ENCODE results near the gene PCK2. TPM values are rescaled to one million over a fixed set of nuclear protein-coding genes. Genes with fewer than 3 reads are reported as not detected.

The PCK2 gene
- total and polyA plus RNA-seq, 9 donors: 2.5 to 15.6 (median 3.6) TPM

Other genes starting within 250 kb of the PCK2 start
- gene DHRS4, start 140.5 kb upstream of the PCK2 start, total RNA-seq: 14.4 TPM
- 10 to 100 TPM; 16.7 to 31.4 (median 26.8) TPM for gene DHRS4, start 140.5 kb upstream of the PCK2 start, polyA plus RNA-seq (ENCODE audit: insufficient read depth in 1 of 8, insufficient read length in 8 of 8, low replicate concordance in 1 of 8)
- gene DHRS4L2, start 105.4 kb upstream of the PCK2 start, total RNA-seq: 13.7 TPM
- 10 to 100 TPM in 6 of 8 donors, 1 to 10 TPM in 2; 8.8 to 16.3 (median 12.2) TPM for gene DHRS4L2, start 105.4 kb upstream of the PCK2 start, polyA plus RNA-seq (ENCODE audit: insufficient read depth in 1 of 8, insufficient read length in 8 of 8, low replicate concordance in 1 of 8)
- 0.27 TPM for gene CARMIL3, start 42.3 kb upstream of the PCK2 start, total RNA-seq
- under 1 TPM; 0.06 to 0.54 (median 0.19) TPM for gene CARMIL3, start 42.3 kb upstream of the PCK2 start, polyA plus RNA-seq (ENCODE audit: insufficient read depth in 1 of 8, insufficient read length in 8 of 8, low replicate concordance in 1 of 8)
- gene CPNE6, start 22.7 kb upstream of the PCK2 start, total RNA-seq: not detected
- under 1 TPM in 2 of 8 donors, not detected in 6; 0.23 to 0.33 TPM for gene CPNE6, start 22.7 kb upstream of the PCK2 start, polyA plus RNA-seq (ENCODE audit: insufficient read depth in 1 of 8, insufficient read length in 8 of 8, low replicate concordance in 1 of 8)
- gene DCAF11, start 20.5 kb downstream of the PCK2 start, total RNA-seq: 43.7 TPM
- gene DCAF11, start 20.5 kb downstream of the PCK2 start, polyA plus RNA-seq (ENCODE audit: insufficient read depth in 1 of 8, insufficient read length in 8 of 8, low replicate concordance in 1 of 8): 10 to 100 TPM; 40.2 to 47.8 (median 42.5) TPM
- 1.6 TPM for gene NRL, start 20.6 kb downstream of the PCK2 start, total RNA-seq
- gene NRL, start 20.6 kb downstream of the PCK2 start, polyA plus RNA-seq (ENCODE audit: insufficient read depth in 1 of 8, insufficient read length in 8 of 8, low replicate concordance in 1 of 8): 1 to 10 TPM in 7 of 8 donors, under 1 TPM in 1; 0.96 to 2.2 (median 1.8) TPM
- 170 TPM for gene FITM1, start 36.3 kb downstream of the PCK2 start, total RNA-seq
- gene FITM1, start 36.3 kb downstream of the PCK2 start, polyA plus RNA-seq (ENCODE audit: insufficient read depth in 1 of 8, insufficient read length in 8 of 8, low replicate concordance in 1 of 8): 100 to 1,000 TPM in 7 of 8 donors, 10 to 100 TPM in 1; 80.7 to 168 (median 124) TPM
- gene PSME1, start 41.9 kb downstream of the PCK2 start, total RNA-seq: 110 TPM
- gene PSME1, start 41.9 kb downstream of the PCK2 start, polyA plus RNA-seq (ENCODE audit: insufficient read depth in 1 of 8, insufficient read length in 8 of 8, low replicate concordance in 1 of 8): 100 to 1,000 TPM; 103 to 130 (median 116) TPM
- 29.9 TPM for gene EMC9, start 47.3 kb downstream of the PCK2 start, total RNA-seq
- gene EMC9, start 47.3 kb downstream of the PCK2 start, polyA plus RNA-seq (ENCODE audit: insufficient read depth in 1 of 8, insufficient read length in 8 of 8, low replicate concordance in 1 of 8): 10 to 100 TPM; 22.4 to 40.0 (median 29.4) TPM
- gene PSME2, start 52.3 kb downstream of the PCK2 start, total RNA-seq: 100 TPM
- gene PSME2, start 52.3 kb downstream of the PCK2 start, polyA plus RNA-seq (ENCODE audit: insufficient read depth in 1 of 8, insufficient read length in 8 of 8, low replicate concordance in 1 of 8): 10 to 100 TPM; 82.8 to 97.6 (median 93.2) TPM
- 36.4 TPM for gene RNF31, start 53.2 kb downstream of the PCK2 start, total RNA-seq
- 10 to 100 TPM; 27.3 to 37.0 (median 35.8) TPM for gene RNF31, start 53.2 kb downstream of the PCK2 start, polyA plus RNA-seq (ENCODE audit: insufficient read depth in 1 of 8, insufficient read length in 8 of 8, low replicate concordance in 1 of 8)
- gene IRF9, start 67.0 kb downstream of the PCK2 start, total RNA-seq: 24.9 TPM
- 10 to 100 TPM; 24.0 to 36.3 (median 27.3) TPM for gene IRF9, start 67.0 kb downstream of the PCK2 start, polyA plus RNA-seq (ENCODE audit: insufficient read depth in 1 of 8, insufficient read length in 8 of 8, low replicate concordance in 1 of 8)
- gene REC8, start 77.8 kb downstream of the PCK2 start, total RNA-seq: 2.1 TPM
- 10 to 100 TPM in 5 of 8 donors, 1 to 10 TPM in 3; 6.7 to 18.1 (median 10.9) TPM for gene REC8, start 77.8 kb downstream of the PCK2 start, polyA plus RNA-seq (ENCODE audit: insufficient read depth in 1 of 8, insufficient read length in 8 of 8, low replicate concordance in 1 of 8)
- gene IPO4, start 94.5 kb downstream of the PCK2 start, total RNA-seq: 19.9 TPM
- gene IPO4, start 94.5 kb downstream of the PCK2 start, polyA plus RNA-seq (ENCODE audit: insufficient read depth in 1 of 8, insufficient read length in 8 of 8, low replicate concordance in 1 of 8): 10 to 100 TPM; 25.0 to 37.5 (median 29.8) TPM
- 29.6 TPM for gene TM9SF1, start 101.1 kb downstream of the PCK2 start, total RNA-seq
- gene TM9SF1, start 101.1 kb downstream of the PCK2 start, polyA plus RNA-seq (ENCODE audit: insufficient read depth in 1 of 8, insufficient read length in 8 of 8, low replicate concordance in 1 of 8): 10 to 100 TPM; 14.7 to 22.2 (median 20.1) TPM
- not detected for gene TSSK4, start 111.4 kb downstream of the PCK2 start, total RNA-seq
- 1 to 10 TPM; 1.6 to 5.5 (median 3.8) TPM for gene TSSK4, start 111.4 kb downstream of the PCK2 start, polyA plus RNA-seq (ENCODE audit: insufficient read depth in 1 of 8, insufficient read length in 8 of 8, low replicate concordance in 1 of 8)
- 29.8 TPM for gene CHMP4A, start 119.2 kb downstream of the PCK2 start, total RNA-seq
- 10 to 100 TPM; 31.2 to 45.1 (median 41.8) TPM for gene CHMP4A, start 119.2 kb downstream of the PCK2 start, polyA plus RNA-seq (ENCODE audit: insufficient read depth in 1 of 8, insufficient read length in 8 of 8, low replicate concordance in 1 of 8)
- 24.9 TPM for gene MDP1, start 121.8 kb downstream of the PCK2 start, total RNA-seq
- gene MDP1, start 121.8 kb downstream of the PCK2 start, polyA plus RNA-seq (ENCODE audit: insufficient read depth in 1 of 8, insufficient read length in 8 of 8, low replicate concordance in 1 of 8): 10 to 100 TPM in 1 of 8 donors, 1 to 10 TPM in 7; 7.4 to 11.6 (median 8.5) TPM
- 245 TPM for gene NEDD8, start 138.1 kb downstream of the PCK2 start, total RNA-seq
- 100 to 1,000 TPM; 180 to 243 (median 216) TPM for gene NEDD8, start 138.1 kb downstream of the PCK2 start, polyA plus RNA-seq (ENCODE audit: insufficient read depth in 1 of 8, insufficient read length in 8 of 8, low replicate concordance in 1 of 8)
- gene GMPR2, start 138.6 kb downstream of the PCK2 start, total RNA-seq: 44.6 TPM
- 10 to 100 TPM; 41.9 to 59.7 (median 48.9) TPM for gene GMPR2, start 138.6 kb downstream of the PCK2 start, polyA plus RNA-seq (ENCODE audit: insufficient read depth in 1 of 8, insufficient read length in 8 of 8, low replicate concordance in 1 of 8)
- gene TINF2, start 148.3 kb downstream of the PCK2 start, total RNA-seq: 35.5 TPM
- gene TINF2, start 148.3 kb downstream of the PCK2 start, polyA plus RNA-seq (ENCODE audit: insufficient read depth in 1 of 8, insufficient read length in 8 of 8, low replicate concordance in 1 of 8): 10 to 100 TPM; 37.9 to 44.3 (median 40.9) TPM
- gene TGM1, start 168.9 kb downstream of the PCK2 start, total RNA-seq: 0.71 TPM
- gene TGM1, start 168.9 kb downstream of the PCK2 start, polyA plus RNA-seq (ENCODE audit: insufficient read depth in 1 of 8, insufficient read length in 8 of 8, low replicate concordance in 1 of 8): 1 to 10 TPM in 6 of 8 donors, under 1 TPM in 2; 0.84 to 3.0 (median 1.2) TPM
- gene RABGGTA, start 177.3 kb downstream of the PCK2 start, total RNA-seq: 8.5 TPM
- gene RABGGTA, start 177.3 kb downstream of the PCK2 start, polyA plus RNA-seq (ENCODE audit: insufficient read depth in 1 of 8, insufficient read length in 8 of 8, low replicate concordance in 1 of 8): 10 to 100 TPM; 12.4 to 21.5 (median 14.5) TPM
- gene DHRS1, start 205.5 kb downstream of the PCK2 start, total RNA-seq: 6.9 TPM
- gene DHRS1, start 205.5 kb downstream of the PCK2 start, polyA plus RNA-seq (ENCODE audit: insufficient read depth in 1 of 8, insufficient read length in 8 of 8, low replicate concordance in 1 of 8): 10 to 100 TPM; 14.5 to 24.5 (median 17.7) TPM
- gene NOP9, start 205.5 kb downstream of the PCK2 start, total RNA-seq: 15.7 TPM
- 10 to 100 TPM; 18.1 to 23.9 (median 20.3) TPM for gene NOP9, start 205.5 kb downstream of the PCK2 start, polyA plus RNA-seq (ENCODE audit: insufficient read depth in 1 of 8, insufficient read length in 8 of 8, low replicate concordance in 1 of 8)
- gene CIDEB, start 213.7 kb downstream of the PCK2 start, total RNA-seq: 13.4 TPM
- 10 to 100 TPM in 7 of 8 donors, 1 to 10 TPM in 1; 8.9 to 21.1 (median 15.3) TPM for gene CIDEB, start 213.7 kb downstream of the PCK2 start, polyA plus RNA-seq (ENCODE audit: insufficient read depth in 1 of 8, insufficient read length in 8 of 8, low replicate concordance in 1 of 8)
- 1.9 TPM for gene LTB4R2, start 215.8 kb downstream of the PCK2 start, total RNA-seq
- gene LTB4R2, start 215.8 kb downstream of the PCK2 start, polyA plus RNA-seq (ENCODE audit: insufficient read depth in 1 of 8, insufficient read length in 8 of 8, low replicate concordance in 1 of 8): 1 to 10 TPM; 1.1 to 4.4 (median 2.8) TPM
- gene LTB4R, start 217.2 kb downstream of the PCK2 start, total RNA-seq: 2.5 TPM
- 1 to 10 TPM; 2.1 to 5.9 (median 3.5) TPM for gene LTB4R, start 217.2 kb downstream of the PCK2 start, polyA plus RNA-seq (ENCODE audit: insufficient read depth in 1 of 8, insufficient read length in 8 of 8, low replicate concordance in 1 of 8)
- 7.0 TPM for gene ADCY4, start 240.8 kb downstream of the PCK2 start, total RNA-seq
- 10 to 100 TPM in 6 of 8 donors, 1 to 10 TPM in 2; 9.4 to 18.7 (median 13.9) TPM for gene ADCY4, start 240.8 kb downstream of the PCK2 start, polyA plus RNA-seq (ENCODE audit: insufficient read depth in 1 of 8, insufficient read length in 8 of 8, low replicate concordance in 1 of 8)
- gene RIPK3, start 245.7 kb downstream of the PCK2 start, total RNA-seq: 2.0 TPM
- 1 to 10 TPM; 1.1 to 3.6 (median 1.3) TPM for gene RIPK3, start 245.7 kb downstream of the PCK2 start, polyA plus RNA-seq (ENCODE audit: insufficient read depth in 1 of 8, insufficient read length in 8 of 8, low replicate concordance in 1 of 8)